Epithelial cell of proximal tubule (primary cell): ENCODE measurements around the gene EML6. TPM values are rescaled to one million over a fixed set of nuclear protein-coding genes. Genes with fewer than 3 reads are reported as not detected.

Source experiments
- DNase-seq: peaks from one replicate; pipeline ENCODE4 v3.0.0-alpha.2; 2011; ENCODE audit warnings: low read depth
- H3K4me3 ChIP-seq: 2 replicates; pipeline ENCODE4 v1.5.1; 2011; ENCODE audit warnings: low read depth, mild to moderate bottlenecking, low read length
- total RNA-seq: library from RNA; depleted of rRNA; stranded (reverse); fragments of >200 nt; gene quantifications from 2 replicates; pipeline ENCODE4 v1.2.3, GENCODE V29; 2015
- TF ChIP-seq, protein P1 (sequence below): conservative IDR thresholded peaks from 2 replicates; pipeline ENCODE4 v1.5.1; 2012; ENCODE audit warnings: low read depth, mild to moderate bottlenecking, low read length

EML6 gene
- total RNA-seq, 1 donor from 2014 or later, result 3.7 TPM

DNA sequence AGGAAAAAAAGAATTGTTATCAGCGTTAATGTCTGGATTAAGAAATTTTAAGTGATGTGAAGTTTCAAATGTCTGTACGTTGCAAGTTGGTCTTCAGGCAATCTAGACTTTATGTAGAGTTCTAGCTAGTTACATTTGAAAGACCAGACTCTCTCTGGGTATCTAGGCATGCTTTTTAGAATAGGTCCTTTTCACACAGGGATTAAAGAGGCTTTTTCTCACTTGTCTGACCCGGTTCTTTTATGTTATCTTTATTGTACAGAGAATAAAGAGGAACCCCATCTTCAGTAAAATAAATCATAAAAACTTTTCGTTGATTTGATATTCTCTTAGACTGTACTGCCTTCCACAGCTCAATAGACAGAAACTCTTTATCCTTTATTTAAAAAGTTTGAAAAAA, 8.5 kb upstream of the EML6 start:
- TF ChIP-seq, protein P1, sequence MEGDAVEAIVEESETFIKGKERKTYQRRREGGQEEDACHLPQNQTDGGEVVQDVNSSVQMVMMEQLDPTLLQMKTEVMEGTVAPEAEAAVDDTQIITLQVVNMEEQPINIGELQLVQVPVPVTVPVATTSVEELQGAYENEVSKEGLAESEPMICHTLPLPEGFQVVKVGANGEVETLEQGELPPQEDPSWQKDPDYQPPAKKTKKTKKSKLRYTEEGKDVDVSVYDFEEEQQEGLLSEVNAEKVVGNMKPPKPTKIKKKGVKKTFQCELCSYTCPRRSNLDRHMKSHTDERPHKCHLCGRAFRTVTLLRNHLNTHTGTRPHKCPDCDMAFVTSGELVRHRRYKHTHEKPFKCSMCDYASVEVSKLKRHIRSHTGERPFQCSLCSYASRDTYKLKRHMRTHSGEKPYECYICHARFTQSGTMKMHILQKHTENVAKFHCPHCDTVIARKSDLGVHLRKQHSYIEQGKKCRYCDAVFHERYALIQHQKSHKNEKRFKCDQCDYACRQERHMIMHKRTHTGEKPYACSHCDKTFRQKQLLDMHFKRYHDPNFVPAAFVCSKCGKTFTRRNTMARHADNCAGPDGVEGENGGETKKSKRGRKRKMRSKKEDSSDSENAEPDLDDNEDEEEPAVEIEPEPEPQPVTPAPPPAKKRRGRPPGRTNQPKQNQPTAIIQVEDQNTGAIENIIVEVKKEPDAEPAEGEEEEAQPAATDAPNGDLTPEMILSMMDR, result no peak
- no peak for DNase-seq
- H3K4me3 ChIP-seq, result no peak overlapping the region

DNA sequence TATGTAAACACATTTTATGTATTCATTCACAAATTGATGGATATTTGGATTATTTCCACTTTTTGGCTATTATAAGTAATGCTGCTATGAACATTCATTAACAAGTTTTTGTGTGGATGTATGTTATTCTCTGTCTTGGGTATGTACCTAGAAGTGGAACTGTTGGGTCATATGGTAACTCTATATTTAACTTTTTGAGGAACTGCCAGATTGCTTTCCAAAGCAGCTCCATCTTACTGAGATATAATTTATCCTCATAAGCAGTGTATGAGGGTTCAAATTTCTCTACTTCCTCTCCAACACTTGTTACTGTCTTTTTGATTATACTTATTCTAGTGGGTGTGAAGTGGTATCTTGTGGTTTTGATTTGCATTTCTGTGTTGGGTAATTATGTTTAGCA, 7.1 kb upstream of the EML6 start:
- DNase-seq, result no peak
- TF ChIP-seq, protein P1, result no peak
- no peak overlapping the region for H3K4me3 ChIP-seq

DNA sequence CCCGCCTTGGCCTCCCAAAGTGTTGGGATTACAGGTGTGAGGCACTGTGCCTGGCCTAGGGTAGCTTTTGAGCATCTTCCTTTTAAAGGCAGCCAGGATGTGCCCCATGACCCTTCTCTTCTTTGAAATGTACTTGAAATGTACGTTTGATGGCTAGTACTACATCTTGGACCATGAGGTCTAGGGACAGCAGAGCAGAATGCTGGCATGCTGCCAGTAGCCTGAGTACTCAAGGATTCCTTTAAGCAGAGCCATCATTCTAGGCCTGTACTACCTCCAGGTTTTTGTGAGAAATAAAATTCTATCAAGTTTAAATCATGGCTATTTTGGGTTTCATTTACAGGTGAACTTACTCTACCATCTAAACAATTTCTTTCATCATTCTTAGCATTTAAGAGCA, 2.9 kb upstream of the EML6 start:
- DNase-seq, result no peak
- TF ChIP-seq, protein P1, result no peak

GRCh38 chr2:54722641-54723040, 821 bp upstream of the EML6 start:
- H3K4me3 ChIP-seq, result peak overlapping the region; percentile 72
- DNase-seq, result no peak
- TF ChIP-seq, protein P1, result no peak

More for the DNA sequence above, 2.9 kb upstream of the EML6 start:
- H3K4me3 ChIP-seq, result no peak overlapping the region

DNA sequence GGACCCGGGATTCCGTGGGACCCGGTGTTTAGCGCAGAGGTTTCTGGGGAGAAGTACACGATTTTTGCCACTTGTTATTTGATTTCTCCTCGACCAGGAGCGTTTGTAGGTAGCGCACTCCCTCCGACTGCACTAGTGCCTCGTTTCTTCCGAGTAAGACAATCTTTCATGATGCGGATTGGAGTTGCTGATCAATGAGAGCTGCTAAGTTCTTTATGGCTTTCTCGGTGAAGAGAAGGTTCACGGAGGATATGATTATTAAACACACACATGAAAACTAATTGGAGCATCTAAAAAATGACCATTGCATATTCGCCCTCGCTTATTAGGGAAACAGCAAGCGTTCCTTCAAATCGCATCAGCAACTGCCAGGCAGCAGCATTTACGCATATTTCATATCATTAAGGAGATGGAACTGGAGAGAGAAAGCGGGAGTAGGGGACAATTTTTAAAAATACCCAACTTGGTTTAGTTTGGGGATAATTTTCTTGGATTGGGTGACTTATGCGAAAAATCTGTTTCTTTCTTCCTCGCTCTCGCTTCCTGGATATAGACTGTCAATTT, 616 bp downstream of the EML6 start:
- DNase-seq, result no peak
- H3K4me3 ChIP-seq, result peak overlapping the region; percentile 72
- TF ChIP-seq, protein P1, result no peak

GRCh38 chr2:54724560-54725342, 1.3 kb downstream of the EML6 start:
- no peak for DNase-seq
- TF ChIP-seq, protein P1, result no peak
- peak overlapping the region; percentile 72 for H3K4me3 ChIP-seq
